Vagina (tissue), 2 donors: ENCODE results near the gene TDRD9. TPM values are rescaled to one million over a fixed set of nuclear protein-coding genes. Genes with fewer than 3 reads are reported as not detected.

Source experiments
- DNase-seq, 2 donors: peaks; one replicate each; pipeline ENCODE4 v3.0.0-alpha.2; 2017; ENCODE audit errors: extremely low spot score in 2 of 2
- H3K27ac ChIP-seq: fragments of 200-600 bp; sonication (generic); one replicate; pipeline ENCODE4 v1.5.1; 2019
- H3K27me3 ChIP-seq: fragments of 200-600 bp; sonication (generic); one replicate; pipeline ENCODE4 v1.5.1; 2019
- H3K36me3 ChIP-seq, 2 donors: fragments of 200-600 bp; sonication (generic); one replicate each; pipeline ENCODE4 v1.5.1; 2017 to 2019
- H3K4me1 ChIP-seq: fragments of 200-600 bp; sonication (generic); one replicate; pipeline ENCODE4 v1.5.1; 2019
- H3K4me3 ChIP-seq, 2 donors: fragments of 200-600 bp; sonication (generic); 1 replicate in 1 of 2; 2 replicates in 1 of 2; pipeline ENCODE4 v1.5.1; 2016 to 2019
- H3K9me3 ChIP-seq: fragments of 200-600 bp; sonication (generic); one replicate; pipeline ENCODE4 v1.5.1; 2019
- POLR2A ChIP-seq, 2 donors: fragments of 450-650 bp; IDR thresholded peaks; one replicate each; pipeline ENCODE4 v1.6.1; 2017; ENCODE audit warnings: antibody characterized with exemption in 2 of 2, mild to moderate bottlenecking in 2 of 2, moderate library complexity in 2 of 2
- POLR2AphosphoS5 ChIP-seq, 2 donors: sonication (generic); formaldehyde crosslinking; IDR thresholded peaks; one replicate each; pipeline ENCODE4 v1.9.0; 2017; ENCODE audit warnings: antibody characterized with exemption in 2 of 2, mild to moderate bottlenecking in 2 of 2, low read depth in 1 of 2; ENCODE audit not compliant: insufficient read depth in 1 of 2
- intact Hi-C: fragments of 100-400 bp; cut with DNase I; formaldehyde crosslinking; loops from one replicate; pipeline ENCODE4 v1.15.1; 2023
- total RNA-seq: library from RNA; depleted of rRNA; stranded (reverse); fragments of >200 nt; gene quantifications from one replicate; pipeline ENCODE4 v1.2.3, GENCODE V29; 2016
- TF ChIP-seq, protein P1 (sequence below), 3 experiments: fragments of 450-650 bp in 2 of 3; fragments of 200-600 bp in 1 of 3; sonication (generic) in 1 of 3; IDR thresholded peaks; one replicate each; pipeline ENCODE4 v1.5.1; 2017 to 2019; ENCODE audit warnings: antibody characterized with exemption in 3 of 3, mild to moderate bottlenecking in 2 of 3, moderate library complexity in 2 of 3

TDRD9 gene
- total RNA-seq, 1 donor from 2014 or later, result 0.74 TPM

DNA sequence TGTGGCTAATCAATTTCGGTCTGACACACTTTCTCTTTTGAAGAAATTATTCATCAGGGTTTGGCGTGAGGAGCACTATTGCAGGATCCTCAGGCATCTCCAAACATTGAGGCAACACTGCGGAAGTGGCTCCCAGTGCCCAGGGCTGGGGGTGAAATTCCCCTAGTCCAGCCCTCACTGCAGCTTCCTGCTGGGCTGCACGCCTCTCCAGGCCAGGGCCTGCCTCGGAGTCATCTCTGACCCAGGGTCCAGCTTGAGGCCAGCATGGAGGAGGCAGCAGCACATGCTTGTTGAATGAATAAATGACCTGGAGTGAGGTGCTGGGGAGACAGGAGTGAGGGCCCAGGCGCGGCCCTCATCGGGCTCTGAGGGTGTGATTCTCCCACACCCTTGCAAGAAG lies 36.0 kb upstream of the TDRD9 start:
- Histone ChIP-seq H3K27ac (no peak overlapping the region), H3K9me3 (no peaks in the 10 kb centered on the region), H3K4me1 (peaks cover 4% of the 10 kb centered on the region), H3K4me3 (no peak overlapping the region), H3K36me3 (no peaks in the 10 kb centered on the region), H3K27me3 (no peaks in the 10 kb centered on the region)
- intact Hi-C loops, result loop anchor here (10.0 kb wide), 1 partner anchor 87 kb away; no protein-coding TSS in a partner anchor
- TF ChIP-seq POLR2A (IDR thresholded peaks at IDR 0.05) (no peak), POLR2AphosphoS5 (IDR thresholded peaks at IDR 0.05; ENCODE audit: insufficient read depth in 1 of 2, low read depth in 1 of 2) (no peak)
- TF ChIP-seq, protein P1, sequence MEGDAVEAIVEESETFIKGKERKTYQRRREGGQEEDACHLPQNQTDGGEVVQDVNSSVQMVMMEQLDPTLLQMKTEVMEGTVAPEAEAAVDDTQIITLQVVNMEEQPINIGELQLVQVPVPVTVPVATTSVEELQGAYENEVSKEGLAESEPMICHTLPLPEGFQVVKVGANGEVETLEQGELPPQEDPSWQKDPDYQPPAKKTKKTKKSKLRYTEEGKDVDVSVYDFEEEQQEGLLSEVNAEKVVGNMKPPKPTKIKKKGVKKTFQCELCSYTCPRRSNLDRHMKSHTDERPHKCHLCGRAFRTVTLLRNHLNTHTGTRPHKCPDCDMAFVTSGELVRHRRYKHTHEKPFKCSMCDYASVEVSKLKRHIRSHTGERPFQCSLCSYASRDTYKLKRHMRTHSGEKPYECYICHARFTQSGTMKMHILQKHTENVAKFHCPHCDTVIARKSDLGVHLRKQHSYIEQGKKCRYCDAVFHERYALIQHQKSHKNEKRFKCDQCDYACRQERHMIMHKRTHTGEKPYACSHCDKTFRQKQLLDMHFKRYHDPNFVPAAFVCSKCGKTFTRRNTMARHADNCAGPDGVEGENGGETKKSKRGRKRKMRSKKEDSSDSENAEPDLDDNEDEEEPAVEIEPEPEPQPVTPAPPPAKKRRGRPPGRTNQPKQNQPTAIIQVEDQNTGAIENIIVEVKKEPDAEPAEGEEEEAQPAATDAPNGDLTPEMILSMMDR (IDR thresholded peaks at IDR 0.05), result no peak
- DNase-seq, result no peak

DNA sequence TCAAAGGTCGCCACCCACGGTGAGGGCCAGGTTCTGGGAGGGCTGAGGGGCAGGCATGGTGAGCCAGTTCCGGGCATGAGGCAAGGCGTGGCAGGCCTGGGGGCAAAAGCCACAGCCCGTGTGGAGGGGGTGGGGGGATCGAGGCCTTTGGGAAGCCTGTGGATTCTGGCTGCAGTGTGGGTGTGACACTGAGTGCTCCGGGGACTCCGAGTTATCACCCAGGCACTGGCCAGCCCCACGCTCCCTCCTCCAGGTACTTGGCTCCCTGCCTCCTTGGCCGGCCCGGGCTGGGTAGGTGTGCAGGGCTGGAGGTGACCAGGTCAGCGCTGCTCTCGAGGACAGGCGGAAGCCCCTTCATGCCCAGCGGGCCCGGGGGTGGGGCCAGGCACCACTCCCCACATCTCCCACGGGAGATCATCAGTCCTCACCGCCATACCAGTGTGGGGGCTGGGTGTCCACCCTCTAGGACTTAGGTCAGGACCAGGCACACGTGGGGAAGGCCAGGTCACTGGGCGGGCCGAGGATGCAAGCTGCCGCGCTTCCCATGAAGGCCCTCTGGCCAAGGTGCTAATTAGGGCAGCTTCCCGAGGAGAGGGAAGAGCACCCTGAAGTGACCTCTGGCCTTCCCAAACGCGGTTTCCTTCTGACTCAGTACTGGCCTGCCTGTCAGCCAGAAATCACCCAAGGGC lies 34.1 kb upstream of the TDRD9 start:
- H3K9me3 ChIP-seq, result no peaks in the 10 kb centered on the region
- no peaks in the 10 kb centered on the region for H3K27me3 ChIP-seq
- H3K4me3 ChIP-seq, result no peak overlapping the region
- peaks cover 4% of the 10 kb centered on the region for H3K4me1 ChIP-seq
- H3K27ac ChIP-seq, result no peak overlapping the region
- TF ChIP-seq, protein P1 (IDR thresholded peaks at IDR 0.05), result no peak
- TF ChIP-seq POLR2AphosphoS5 (IDR thresholded peaks at IDR 0.05; ENCODE audit: insufficient read depth in 1 of 2, low read depth in 1 of 2) (no peak), POLR2A (IDR thresholded peaks at IDR 0.05) (no peak)
- intact Hi-C loops, result loop anchor here (10.0 kb wide), 1 partner anchor 89 kb away; no protein-coding TSS in a partner anchor
- no peaks in the 10 kb centered on the region for H3K36me3 ChIP-seq
- DNase-seq, result no peak

DNA sequence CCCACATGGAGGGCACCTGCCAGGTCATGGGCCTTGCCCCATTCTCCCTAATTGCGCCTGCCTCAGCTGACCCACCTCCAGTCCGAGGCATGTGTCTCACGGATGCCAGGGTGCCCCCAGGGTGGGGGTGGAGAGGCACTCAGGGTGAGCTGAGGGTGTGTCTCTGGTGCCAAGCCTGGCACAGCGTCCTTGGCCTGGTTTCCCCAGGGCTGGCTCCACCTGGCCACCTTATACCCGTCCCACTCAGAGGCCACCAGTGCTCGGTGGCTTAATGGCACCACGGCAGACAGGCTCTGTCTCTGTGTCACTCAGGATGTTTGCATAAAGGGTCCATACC lies 33.6 kb upstream of the TDRD9 start:
- intact Hi-C loops, result loop anchor here (10.0 kb wide), 1 partner anchor 90 kb away; no protein-coding TSS in a partner anchor

DNA sequence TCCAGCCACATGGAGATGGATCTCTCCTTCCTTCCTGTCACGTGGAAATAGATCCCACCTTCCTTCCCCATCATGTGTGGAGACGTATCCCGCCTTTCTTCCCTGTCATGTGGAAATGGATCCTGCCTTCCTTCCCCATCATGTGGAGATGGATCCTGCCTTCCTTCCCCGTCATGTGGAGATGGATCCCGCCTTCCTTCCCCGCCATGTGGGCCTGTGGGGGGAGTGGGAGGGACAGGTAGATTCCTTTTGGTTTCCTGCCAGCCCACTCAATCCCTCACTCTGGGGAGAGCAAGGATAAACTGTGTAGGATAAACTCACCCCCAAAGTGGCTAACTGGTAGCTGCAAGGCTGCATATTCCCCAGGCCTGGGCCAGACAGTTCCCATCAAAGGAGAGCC lies 31.7 kb upstream of the TDRD9 start:
- no peaks in the 10 kb centered on the region for H3K36me3 ChIP-seq
- H3K27ac ChIP-seq, result no peak overlapping the region
- intact Hi-C loops, result loop anchor here (10.0 kb wide), 1 partner anchor 92 kb away; no protein-coding TSS in a partner anchor
- no peak overlapping the region for H3K4me3 ChIP-seq
- TF ChIP-seq POLR2A (IDR thresholded peaks at IDR 0.05) (no peak), POLR2AphosphoS5 (IDR thresholded peaks at IDR 0.05; ENCODE audit: insufficient read depth in 1 of 2, low read depth in 1 of 2) (no peak)
- TF ChIP-seq, protein P1 (IDR thresholded peaks at IDR 0.05), result no peak
- no peaks in the 10 kb centered on the region for H3K4me1 ChIP-seq
- no peaks in the 10 kb centered on the region for H3K27me3 ChIP-seq
- DNase-seq, result no peak
- no peaks in the 10 kb centered on the region for H3K9me3 ChIP-seq

More for the DNA sequence above, 33.6 kb upstream of the TDRD9 start:
- no peak for TF ChIP-seq POLR2A (IDR thresholded peaks at IDR 0.05)
- TF ChIP-seq, protein P1 (IDR thresholded peaks at IDR 0.05), result no peak
- TF ChIP-seq POLR2AphosphoS5 (IDR thresholded peaks at IDR 0.05; ENCODE audit: insufficient read depth in 1 of 2, low read depth in 1 of 2), result no peak
- Histone ChIP-seq H3K9me3 (no peaks in the 10 kb centered on the region), H3K27me3 (no peaks in the 10 kb centered on the region), H3K4me3 (no peak overlapping the region), H3K36me3 (no peaks in the 10 kb centered on the region), H3K4me1 (peaks cover 4% of the 10 kb centered on the region), H3K27ac (no peak overlapping the region)
- DNase-seq, result no peak
